ENCODE data around the gene PPP2R2D. TPM values are rescaled to one million over a fixed set of nuclear protein-coding genes. Genes with fewer than 3 reads are reported as not detected.

PPP2R2D gene
- total and polyA plus RNA-seq, 2 experiments from 2014 or later: 25.9 to 32.1 TPM

- Histone ChIP-seq H3K27me3 (no peaks in the 10 kb centered on the region), H3K27ac (no peak overlapping the region), H3K9me2 (replicated peaks; ENCODE audit: insufficient read depth) (no peaks in the 10 kb centered on the region), H2AFZ (no peak overlapping the region), H3K4me1 (ENCODE audit: insufficient read depth) (no peaks in the 10 kb centered on the region), H3K4me2 (no peak overlapping the region), H3K36me3 (replicated peaks; ENCODE audit: insufficient read depth, low read depth) (no peaks in the 10 kb centered on the region), H4K20me1 (ENCODE audit: insufficient read depth, poor library complexity, severe bottlenecking) (peaks cover 48% of the 10 kb centered on the region), H3K4me3 (no peak overlapping the region), H3K79me2 (peaks cover 58% of the 10 kb centered on the region), H3K9me3 (ENCODE audit: low read depth) (no peaks in the 10 kb centered on the region)
- WGBS (ENCODE audit: low lambda C conversion rate, missing lambda C conversion rate): 93% methylated on average over 20 of the region's 20 CpGs
- DNase-seq (ENCODE audit: low spot score): no peak
- no peak for TF ChIP-seq EZH2phosphoT487 (IDR thresholded peaks at IDR 0.05; ENCODE audit: low read depth, severe bottlenecking, unreplicated experiment)
Measured at GRCh38 chr10:131937836-131938235, 37.0 kb downstream of the PPP2R2D start.

GRCh38 chr10:131938681-131939080, 37.9 kb downstream of the PPP2R2D start:
- H3K36me3 ChIP-seq (replicated peaks; ENCODE audit: insufficient read depth, low read depth): no peaks in the 10 kb centered on the region
- H3K79me2 ChIP-seq: peaks cover 50% of the 10 kb centered on the region
- 98% methylated on average over 10 of the region's 10 CpGs for WGBS (ENCODE audit: low lambda C conversion rate, missing lambda C conversion rate)

GRCh38 chr10:131942455-131942854, 41.6 kb downstream of the PPP2R2D start:
- Histone ChIP-seq H3K4me3 (no peak overlapping the region), H3K4me2 (no peak overlapping the region), H3K27me3 (no peaks in the 10 kb centered on the region), H4K20me1 (ENCODE audit: insufficient read depth, poor library complexity, severe bottlenecking) (peaks cover 10% of the 10 kb centered on the region), H3K9me3 (ENCODE audit: low read depth) (no peaks in the 10 kb centered on the region), H3K36me3 (replicated peaks; ENCODE audit: insufficient read depth, low read depth) (no peaks in the 10 kb centered on the region), H3K4me1 (ENCODE audit: insufficient read depth) (no peaks in the 10 kb centered on the region), H2AFZ (no peak overlapping the region), H3K79me2 (peaks cover 14% of the 10 kb centered on the region), H3K27ac (no peak overlapping the region), H3K9me2 (replicated peaks; ENCODE audit: insufficient read depth) (no peaks in the 10 kb centered on the region)
- TF ChIP-seq CTCF (IDR thresholded peaks at IDR 0.05; ENCODE audit: poor library complexity) (no peak), EZH2phosphoT487 (IDR thresholded peaks at IDR 0.05; ENCODE audit: low read depth, severe bottlenecking, unreplicated experiment) (no peak), EZH2 (IDR thresholded peaks at IDR 0.05; ENCODE audit: borderline replicate concordance) (no peak)
- WGBS (ENCODE audit: low lambda C conversion rate, missing lambda C conversion rate): 100% methylated on average over 1 of the region's 1 CpG
- DNase-seq (ENCODE audit: low spot score): no peak

More at GRCh38 chr10:131938681-131939080, 37.9 kb downstream of the PPP2R2D start:
- Histone ChIP-seq H3K9me3 (ENCODE audit: low read depth) (no peaks in the 10 kb centered on the region), H3K4me3 (no peak overlapping the region), H3K4me1 (ENCODE audit: insufficient read depth) (no peaks in the 10 kb centered on the region), H3K27me3 (no peaks in the 10 kb centered on the region), H3K9me2 (replicated peaks; ENCODE audit: insufficient read depth) (no peaks in the 10 kb centered on the region), H4K20me1 (ENCODE audit: insufficient read depth, poor library complexity, severe bottlenecking) (peaks cover 39% of the 10 kb centered on the region), H2AFZ (no peak overlapping the region), H3K27ac (no peak overlapping the region), H3K4me2 (no peak overlapping the region)
- no peak for DNase-seq (ENCODE audit: low spot score)
- TF ChIP-seq CTCF (IDR thresholded peaks at IDR 0.05; ENCODE audit: poor library complexity): no peak
- TF ChIP-seq EZH2phosphoT487 (IDR thresholded peaks at IDR 0.05; ENCODE audit: low read depth, severe bottlenecking, unreplicated experiment): no peak
- no peak for TF ChIP-seq EZH2 (IDR thresholded peaks at IDR 0.05; ENCODE audit: borderline replicate concordance)

GRCh38 chr10:131943021-131943814, 42.4 kb downstream of the PPP2R2D start:
- H3K4me1 ChIP-seq (ENCODE audit: insufficient read depth): no peaks in the 10 kb centered on the region
- WGBS (ENCODE audit: low lambda C conversion rate, missing lambda C conversion rate): 85% methylated on average over 11 of the region's 11 CpGs
- H3K9me3 ChIP-seq (ENCODE audit: low read depth): no peaks in the 10 kb centered on the region
- peaks cover 9% of the 10 kb centered on the region for H4K20me1 ChIP-seq (ENCODE audit: insufficient read depth, poor library complexity, severe bottlenecking)
- DNase-seq (ENCODE audit: low spot score): no peak
- no peak overlapping the region for H2AFZ ChIP-seq
- no peak overlapping the region for H3K27ac ChIP-seq
- no peaks in the 10 kb centered on the region for H3K9me2 ChIP-seq (replicated peaks; ENCODE audit: insufficient read depth)
- TF ChIP-seq CTCF (IDR thresholded peaks at IDR 0.05; ENCODE audit: poor library complexity) (peak; percentile 37), EZH2 (IDR thresholded peaks at IDR 0.05; ENCODE audit: borderline replicate concordance) (no peak)
- peaks cover 7% of the 10 kb centered on the region for H3K79me2 ChIP-seq
- H3K36me3 ChIP-seq (replicated peaks; ENCODE audit: insufficient read depth, low read depth): no peaks in the 10 kb centered on the region
- no peaks in the 10 kb centered on the region for H3K27me3 ChIP-seq
- H3K4me2 ChIP-seq: no peak overlapping the region
- no peak overlapping the region for H3K4me3 ChIP-seq

Measured in hepatocyte (in vitro differentiated cells).